ENCODE results near the gene GLIS2.

Gene GLIS2

DNA sequence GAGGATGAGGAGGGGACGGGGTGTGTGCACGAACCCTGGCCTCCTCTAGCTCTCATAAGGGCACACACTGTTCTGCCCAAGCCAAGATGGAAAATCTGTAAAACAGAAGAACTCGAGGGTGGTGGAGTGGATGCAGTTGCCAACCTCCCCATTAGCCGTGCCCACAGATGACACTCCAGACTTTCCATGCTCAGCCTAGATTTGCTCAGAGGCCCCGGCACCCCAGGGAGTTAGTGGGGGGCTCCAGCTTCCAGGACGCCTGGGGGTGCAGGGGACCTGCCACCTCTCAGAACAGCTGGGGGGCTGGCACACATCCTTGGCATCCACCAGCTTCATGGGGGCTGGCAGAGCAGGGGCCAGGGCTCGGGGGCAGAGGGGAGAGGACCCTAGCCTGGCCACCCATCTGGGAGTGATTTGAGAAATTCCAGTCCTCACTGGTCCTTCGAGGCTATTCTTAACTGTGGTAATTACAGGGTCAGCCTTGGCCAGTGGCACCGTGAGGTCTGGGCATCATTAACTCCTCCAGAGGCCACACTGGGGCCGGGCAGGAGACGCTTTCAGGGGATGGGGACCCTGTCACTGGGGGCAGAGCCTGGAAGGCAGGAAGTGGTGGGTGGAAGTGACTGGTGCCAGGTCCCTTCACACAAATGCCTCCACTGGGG lies 70.1 kb downstream of the GLIS2 start:
- no peak for DNase-seq

DNA sequence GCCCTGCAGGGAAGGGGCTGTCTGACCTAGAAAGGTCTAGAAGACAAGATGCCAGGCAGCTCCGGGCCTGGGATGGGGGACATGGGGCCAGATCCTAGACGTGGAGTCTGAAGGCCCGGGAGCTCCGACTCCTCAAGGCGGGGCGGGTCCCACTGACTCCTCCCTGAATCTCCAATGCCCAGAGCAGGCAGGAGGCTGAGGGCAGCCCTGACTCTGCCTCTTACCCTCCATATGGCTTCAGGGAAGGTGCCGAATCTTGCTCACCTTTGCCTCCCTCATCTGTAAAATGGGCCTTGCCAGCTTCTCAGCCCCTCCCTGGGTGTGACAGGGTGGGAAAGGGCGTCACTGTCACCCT lies 70.6 kb downstream of the GLIS2 start:
- no peak for DNase-seq

DNA sequence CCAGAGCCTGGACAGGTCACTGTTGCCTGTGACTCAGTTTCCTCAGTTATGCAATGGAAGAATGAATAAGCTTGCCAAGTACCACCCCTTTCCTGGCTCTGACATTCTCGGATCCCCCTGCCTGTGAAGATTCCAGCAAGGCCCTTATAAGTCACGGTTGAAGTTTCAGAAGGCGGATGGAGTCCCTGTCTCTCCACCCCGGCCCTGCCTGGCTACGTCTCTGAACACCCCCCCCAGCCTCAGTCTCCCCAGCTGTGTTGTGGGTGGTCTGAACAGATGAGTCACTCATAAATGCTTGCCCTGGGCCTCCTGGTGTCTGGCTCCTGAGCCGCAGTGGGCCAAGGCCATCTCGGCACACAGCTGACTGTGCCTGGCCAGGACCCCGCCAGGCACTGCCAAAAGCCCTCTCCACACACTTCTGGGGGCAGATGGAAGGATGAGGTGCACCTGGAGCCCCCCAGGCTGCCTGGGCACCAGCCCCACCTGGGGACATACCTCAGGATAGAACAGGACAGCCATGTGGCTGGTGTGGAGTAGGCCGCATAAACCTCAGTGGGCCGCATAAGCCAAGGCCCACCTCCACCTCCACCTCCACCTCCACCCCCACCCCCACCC lies 71.2 kb downstream of the GLIS2 start:
- DNase-seq: no peak

DNA sequence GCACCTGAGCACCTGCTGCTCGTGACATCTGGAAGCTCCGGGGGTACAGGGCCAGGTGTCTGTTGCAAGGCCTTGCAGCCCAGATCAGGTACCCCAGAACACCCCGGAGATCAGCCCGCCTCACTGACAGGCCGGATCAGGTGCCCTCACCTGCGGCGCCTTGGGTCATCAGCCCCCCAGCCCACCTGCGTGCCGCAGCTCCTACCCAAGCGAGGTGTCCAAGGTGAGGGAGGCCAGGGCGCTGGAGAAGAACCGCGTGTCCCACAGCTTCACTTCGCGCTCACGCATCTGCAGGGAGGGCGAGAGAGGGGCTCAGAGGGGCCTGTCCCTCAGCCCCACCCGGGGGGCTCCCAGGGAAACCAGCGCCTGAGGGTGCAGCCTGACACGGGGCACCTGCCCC lies 71.9 kb downstream of the GLIS2 start:
- DNase-seq: no peak

DNA sequence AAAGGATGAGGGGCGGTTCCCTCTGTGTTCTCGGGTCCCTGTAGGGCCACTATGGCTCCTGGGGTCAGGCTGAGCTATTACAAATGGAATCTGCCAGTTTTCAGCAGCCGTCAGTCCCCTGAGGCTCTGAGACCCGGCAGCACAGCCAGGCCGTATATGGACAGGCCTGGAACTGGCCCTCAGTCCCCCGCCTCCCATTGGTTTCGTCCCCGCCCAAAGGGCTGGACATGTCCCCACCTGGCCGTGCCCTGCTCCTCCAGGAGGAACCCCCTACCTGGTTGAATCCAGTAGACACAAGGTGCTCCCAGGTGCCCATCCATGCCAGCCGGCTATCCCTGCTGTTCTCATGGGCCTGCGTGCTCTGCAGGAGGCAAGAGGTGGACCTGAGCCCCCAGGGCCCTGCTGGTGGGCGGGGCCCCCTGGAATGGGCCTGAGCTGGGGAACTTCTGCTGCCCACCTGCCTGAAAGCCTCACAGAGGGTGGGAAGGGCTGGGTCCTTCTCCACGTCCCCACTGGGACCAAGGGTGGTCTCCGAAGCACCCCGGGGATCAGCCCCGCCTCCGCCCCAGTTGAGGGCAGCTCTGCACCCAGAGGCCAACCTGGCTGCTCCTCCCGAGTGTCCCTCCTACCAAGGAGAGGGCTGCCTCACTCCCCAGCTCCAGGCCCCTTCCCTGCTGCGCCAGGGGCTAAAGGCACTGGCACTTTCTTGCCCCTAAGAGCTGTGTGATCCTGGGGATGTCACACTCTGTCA lies 72.6 kb downstream of the GLIS2 start:
- DNase-seq: no peak
